ENCODE measurements around the gene AGAP1.

- TF ChIP-seq JUND (IDR thresholded peaks at IDR 0.05) = no peak
- TF ChIP-seq, protein P1, sequence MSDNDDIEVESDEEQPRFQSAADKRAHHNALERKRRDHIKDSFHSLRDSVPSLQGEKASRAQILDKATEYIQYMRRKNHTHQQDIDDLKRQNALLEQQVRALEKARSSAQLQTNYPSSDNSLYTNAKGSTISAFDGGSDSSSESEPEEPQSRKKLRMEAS (IDR thresholded peaks at IDR 0.05) = no peak
- TF ChIP-seq REST (IDR thresholded peaks at IDR 0.05) = no peak
- TF ChIP-seq, protein P2, sequence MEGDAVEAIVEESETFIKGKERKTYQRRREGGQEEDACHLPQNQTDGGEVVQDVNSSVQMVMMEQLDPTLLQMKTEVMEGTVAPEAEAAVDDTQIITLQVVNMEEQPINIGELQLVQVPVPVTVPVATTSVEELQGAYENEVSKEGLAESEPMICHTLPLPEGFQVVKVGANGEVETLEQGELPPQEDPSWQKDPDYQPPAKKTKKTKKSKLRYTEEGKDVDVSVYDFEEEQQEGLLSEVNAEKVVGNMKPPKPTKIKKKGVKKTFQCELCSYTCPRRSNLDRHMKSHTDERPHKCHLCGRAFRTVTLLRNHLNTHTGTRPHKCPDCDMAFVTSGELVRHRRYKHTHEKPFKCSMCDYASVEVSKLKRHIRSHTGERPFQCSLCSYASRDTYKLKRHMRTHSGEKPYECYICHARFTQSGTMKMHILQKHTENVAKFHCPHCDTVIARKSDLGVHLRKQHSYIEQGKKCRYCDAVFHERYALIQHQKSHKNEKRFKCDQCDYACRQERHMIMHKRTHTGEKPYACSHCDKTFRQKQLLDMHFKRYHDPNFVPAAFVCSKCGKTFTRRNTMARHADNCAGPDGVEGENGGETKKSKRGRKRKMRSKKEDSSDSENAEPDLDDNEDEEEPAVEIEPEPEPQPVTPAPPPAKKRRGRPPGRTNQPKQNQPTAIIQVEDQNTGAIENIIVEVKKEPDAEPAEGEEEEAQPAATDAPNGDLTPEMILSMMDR (IDR thresholded peaks at IDR 0.05; ENCODE audit: low read depth, low read length, missing input control) = no peak
- TF ChIP-seq NR2F2 (IDR thresholded peaks at IDR 0.05) = no peak
Measured at GRCh38 chr2:235527806-235528469, 34.1 kb downstream of the AGAP1 start.

Measured in liver (tissue), 3 donors.